ENCODE measurements around the gene CNTNAP2.

- TF ChIP-seq CTCF (IDR thresholded peaks at IDR 0.05; ENCODE audit: insufficient read depth, low read length, poor library complexity, severe bottlenecking), result no peak
- no peak for TF ChIP-seq EZH2phosphoT487 (conservative IDR thresholded peaks at IDR 0.05; ENCODE audit: low read length)
Observed at GRCh38 chr7:146123715-146124114, 7.1 kb downstream of the CNTNAP2 start.
